ENCODE data around the gene KCNH8.

The KCNH8 gene

DNA sequence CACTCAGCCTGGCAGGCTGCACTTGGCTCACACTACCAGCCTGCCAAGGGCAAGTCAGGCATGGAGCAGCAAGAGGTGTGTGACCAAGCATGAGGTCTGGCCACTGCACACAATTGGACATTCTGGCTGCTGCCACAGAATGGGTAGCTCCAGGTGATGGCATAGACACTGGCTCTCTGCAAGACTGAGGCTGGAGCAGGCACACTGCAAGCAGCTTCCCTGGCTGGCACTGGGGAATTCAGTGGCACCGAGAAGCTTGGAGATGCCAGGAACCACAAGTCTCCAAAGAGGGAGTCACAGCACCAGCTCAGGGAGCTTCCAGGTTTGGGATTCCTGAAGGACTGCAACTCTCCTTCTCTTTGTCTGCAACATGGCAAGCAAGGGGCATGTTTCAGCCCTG lies 42.0 kb upstream of the KCNH8 start:
- no peaks in the 10 kb centered on the region for H3K9me3 ChIP-seq (ENCODE audit: control insufficient read depth, low read length)

DNA sequence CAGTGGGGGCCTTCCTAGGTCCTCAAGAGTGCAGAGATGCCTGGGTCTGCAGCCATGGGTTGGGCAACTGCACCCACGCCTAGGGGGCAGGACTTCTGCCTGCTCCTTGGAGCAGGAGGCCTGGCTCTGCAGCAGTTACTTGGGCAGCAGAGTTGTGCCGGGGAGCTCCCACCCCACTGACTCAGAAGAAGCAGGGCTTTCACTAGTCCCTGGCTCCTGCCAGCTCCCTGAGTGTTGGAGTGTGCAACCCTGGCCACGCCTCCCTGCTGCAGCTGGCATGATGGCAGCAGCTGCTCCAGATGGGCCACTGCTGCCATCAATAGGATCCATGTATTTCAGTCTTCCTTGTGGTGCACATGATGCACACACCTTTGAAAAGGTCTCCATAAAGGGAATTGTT lies 40.6 kb upstream of the KCNH8 start:
- Histone ChIP-seq H3K36me3 (ENCODE audit: control insufficient read depth, insufficient read depth, low read length) (no peaks in the 10 kb centered on the region), H3K79me2 (no peaks in the 10 kb centered on the region), H3K4me3 (ENCODE audit: low read depth, low read length) (no peak overlapping the region), H3K4me2 (ENCODE audit: low read length) (no peak overlapping the region), H3K27ac (no peak overlapping the region), H3K27me3 (ENCODE audit: control insufficient read depth, insufficient read depth, low read length) (no peaks in the 10 kb centered on the region), H3K4me1 (no peaks in the 10 kb centered on the region), H2AFZ (no peak overlapping the region), H3K9me3 (ENCODE audit: control insufficient read depth, low read length) (no peaks in the 10 kb centered on the region), H3K9ac (no peak overlapping the region)
- TF ChIP-seq, protein P1, sequence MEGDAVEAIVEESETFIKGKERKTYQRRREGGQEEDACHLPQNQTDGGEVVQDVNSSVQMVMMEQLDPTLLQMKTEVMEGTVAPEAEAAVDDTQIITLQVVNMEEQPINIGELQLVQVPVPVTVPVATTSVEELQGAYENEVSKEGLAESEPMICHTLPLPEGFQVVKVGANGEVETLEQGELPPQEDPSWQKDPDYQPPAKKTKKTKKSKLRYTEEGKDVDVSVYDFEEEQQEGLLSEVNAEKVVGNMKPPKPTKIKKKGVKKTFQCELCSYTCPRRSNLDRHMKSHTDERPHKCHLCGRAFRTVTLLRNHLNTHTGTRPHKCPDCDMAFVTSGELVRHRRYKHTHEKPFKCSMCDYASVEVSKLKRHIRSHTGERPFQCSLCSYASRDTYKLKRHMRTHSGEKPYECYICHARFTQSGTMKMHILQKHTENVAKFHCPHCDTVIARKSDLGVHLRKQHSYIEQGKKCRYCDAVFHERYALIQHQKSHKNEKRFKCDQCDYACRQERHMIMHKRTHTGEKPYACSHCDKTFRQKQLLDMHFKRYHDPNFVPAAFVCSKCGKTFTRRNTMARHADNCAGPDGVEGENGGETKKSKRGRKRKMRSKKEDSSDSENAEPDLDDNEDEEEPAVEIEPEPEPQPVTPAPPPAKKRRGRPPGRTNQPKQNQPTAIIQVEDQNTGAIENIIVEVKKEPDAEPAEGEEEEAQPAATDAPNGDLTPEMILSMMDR (IDR thresholded peaks at IDR 0.05) = no peak

More for the DNA sequence above, 42.0 kb upstream of the KCNH8 start:
- no peak overlapping the region for H3K4me3 ChIP-seq (ENCODE audit: low read depth, low read length)
- no peaks in the 10 kb centered on the region for H3K4me1 ChIP-seq
- H2AFZ ChIP-seq = no peak overlapping the region
- H3K27me3 ChIP-seq (ENCODE audit: control insufficient read depth, insufficient read depth, low read length) = no peaks in the 10 kb centered on the region
- no peak overlapping the region for H3K4me2 ChIP-seq (ENCODE audit: low read length)
- H3K36me3 ChIP-seq (ENCODE audit: control insufficient read depth, insufficient read depth, low read length) = no peaks in the 10 kb centered on the region
- no peak overlapping the region for H3K27ac ChIP-seq
- no peaks in the 10 kb centered on the region for H3K79me2 ChIP-seq
- TF ChIP-seq, protein P1 (IDR thresholded peaks at IDR 0.05) = no peak
- no peak overlapping the region for H3K9ac ChIP-seq

DNA sequence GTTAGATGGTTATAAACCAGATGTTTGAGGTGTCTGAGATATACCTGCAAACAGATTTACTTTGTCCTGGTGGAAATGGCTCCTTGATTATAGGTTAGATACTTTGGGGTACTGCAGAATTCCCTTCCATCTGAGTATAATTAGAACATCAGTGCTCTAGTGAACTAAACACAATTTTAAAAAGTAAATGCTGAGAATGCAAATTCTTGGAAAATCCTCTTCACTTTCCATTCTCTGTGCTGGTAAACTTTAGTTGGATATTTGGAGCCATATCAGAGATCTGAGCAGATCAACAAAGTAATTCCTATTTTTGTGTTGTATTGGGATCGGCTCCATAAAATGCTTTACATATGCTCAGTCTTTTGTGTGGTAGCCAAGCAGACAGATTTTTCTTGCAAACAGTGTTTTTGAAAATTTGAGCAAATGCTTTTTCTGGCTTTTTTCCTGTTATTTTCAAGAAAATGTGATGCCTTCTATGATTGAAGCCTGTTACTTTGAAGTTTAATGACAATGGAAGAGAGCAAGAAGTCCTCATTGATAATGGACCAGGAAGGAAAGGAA lies 37.9 kb upstream of the KCNH8 start:
- no peak overlapping the region for H2AFZ ChIP-seq
- H3K27me3 ChIP-seq (ENCODE audit: control insufficient read depth, insufficient read depth, low read length) = no peaks in the 10 kb centered on the region
- H3K36me3 ChIP-seq (ENCODE audit: control insufficient read depth, insufficient read depth, low read length) = no peaks in the 10 kb centered on the region
- no peak overlapping the region for H3K4me2 ChIP-seq (ENCODE audit: low read length)
- no peak overlapping the region for H3K27ac ChIP-seq
- H3K4me1 ChIP-seq = no peaks in the 10 kb centered on the region
- H3K4me3 ChIP-seq (ENCODE audit: low read depth, low read length) = no peak overlapping the region
- TF ChIP-seq, protein P1 (IDR thresholded peaks at IDR 0.05) = no peak
- no peak overlapping the region for H3K9ac ChIP-seq
- no peaks in the 10 kb centered on the region for H3K9me3 ChIP-seq (ENCODE audit: control insufficient read depth, low read length)
- no peaks in the 10 kb centered on the region for H3K79me2 ChIP-seq

DNA sequence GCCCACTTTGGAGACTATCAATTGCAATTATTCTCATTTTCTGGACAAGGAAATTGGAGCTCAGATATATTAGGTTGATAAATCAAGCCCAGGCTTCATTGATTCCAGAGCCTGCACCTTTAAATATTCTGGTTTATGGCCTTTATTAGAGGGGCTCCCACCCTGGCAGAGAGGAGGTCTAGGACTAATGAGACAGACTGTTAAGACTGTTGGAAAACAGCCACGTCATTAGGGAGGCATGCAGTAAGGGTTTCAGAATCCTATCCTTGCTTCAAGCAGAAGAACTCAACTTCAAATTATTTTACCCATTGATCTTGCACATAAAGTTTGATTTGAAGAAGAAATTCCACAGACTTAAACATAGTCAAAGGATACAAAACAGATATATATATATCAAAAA lies 33.8 kb upstream of the KCNH8 start:
- no peaks in the 10 kb centered on the region for H3K36me3 ChIP-seq (ENCODE audit: control insufficient read depth, insufficient read depth, low read length)
- H3K4me2 ChIP-seq (ENCODE audit: low read length) = no peak overlapping the region
- no peak overlapping the region for H3K9ac ChIP-seq
- H3K79me2 ChIP-seq = no peaks in the 10 kb centered on the region
- no peaks in the 10 kb centered on the region for H3K9me3 ChIP-seq (ENCODE audit: control insufficient read depth, low read length)
- no peak overlapping the region for H2AFZ ChIP-seq
- H3K4me1 ChIP-seq = no peaks in the 10 kb centered on the region
- no peaks in the 10 kb centered on the region for H3K27me3 ChIP-seq (ENCODE audit: control insufficient read depth, insufficient read depth, low read length)
- TF ChIP-seq, protein P1 (IDR thresholded peaks at IDR 0.05) = no peak
- no peak overlapping the region for H3K4me3 ChIP-seq (ENCODE audit: low read depth, low read length)
- no peak overlapping the region for H3K27ac ChIP-seq

DNA sequence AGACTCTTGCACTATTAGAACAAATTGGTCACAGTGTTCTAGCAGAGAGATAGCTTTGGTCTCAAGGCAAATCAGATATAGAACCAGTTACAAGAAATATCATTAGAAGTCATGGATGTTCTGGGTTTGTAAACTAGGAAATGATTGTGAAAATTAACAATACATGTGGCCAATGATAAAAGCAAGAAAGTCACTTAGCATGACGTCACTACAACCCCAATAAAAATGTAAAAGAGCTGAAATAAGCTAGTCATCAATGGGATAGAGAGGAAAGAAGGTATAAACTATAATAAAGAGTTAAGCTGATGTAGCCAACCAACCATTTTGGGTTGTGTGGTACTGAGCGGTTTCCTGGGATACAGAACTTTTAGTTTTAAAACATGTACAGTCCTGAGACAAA lies 32.1 kb upstream of the KCNH8 start:
- Histone ChIP-seq H2AFZ (no peak overlapping the region), H3K27me3 (ENCODE audit: control insufficient read depth, insufficient read depth, low read length) (no peaks in the 10 kb centered on the region), H3K27ac (no peak overlapping the region), H3K4me3 (ENCODE audit: low read depth, low read length) (no peak overlapping the region), H3K36me3 (ENCODE audit: control insufficient read depth, insufficient read depth, low read length) (no peaks in the 10 kb centered on the region), H3K79me2 (no peaks in the 10 kb centered on the region), H3K4me1 (no peaks in the 10 kb centered on the region), H3K9ac (no peak overlapping the region), H3K4me2 (ENCODE audit: low read length) (no peak overlapping the region), H3K9me3 (ENCODE audit: control insufficient read depth, low read length) (no peaks in the 10 kb centered on the region)
- TF ChIP-seq, protein P1 (IDR thresholded peaks at IDR 0.05) = no peak

Measured in parathyroid adenoma (tissue), 2 donors.